Mucosa of stomach (tissue), 1 donor: ENCODE results near the gene ANKRD44.

Experiments
- H3K27me3 ChIP-seq: one replicate; pipeline ENCODE4 v1.7.0; 2013; ENCODE audit warnings: mild to moderate bottlenecking, low read length; ENCODE audit not compliant: control insufficient read depth, insufficient read depth
- H3K36me3 ChIP-seq: one replicate; pipeline ENCODE4 v1.7.0; 2013; ENCODE audit warnings: low read length; ENCODE audit not compliant: control insufficient read depth, insufficient read depth
- H3K4me1 ChIP-seq: one replicate; pipeline ENCODE4 v1.7.0; 2013; ENCODE audit warnings: mild to moderate bottlenecking, low read length; ENCODE audit not compliant: control insufficient read depth, insufficient read depth
- H3K4me3 ChIP-seq: one replicate; pipeline ENCODE4 v1.7.0; 2013; ENCODE audit warnings: low read length
- H3K9ac ChIP-seq: one replicate; pipeline ENCODE4 v1.7.0; 2013; ENCODE audit warnings: mild to moderate bottlenecking, low read length, moderate library complexity
- H3K9me3 ChIP-seq: one replicate; pipeline ENCODE4 v1.7.0; 2013; ENCODE audit warnings: mild to moderate bottlenecking, low read length, moderate library complexity; ENCODE audit not compliant: control insufficient read depth
- donor health status: Pancreatic carcinoma.

Gene ANKRD44

DNA sequence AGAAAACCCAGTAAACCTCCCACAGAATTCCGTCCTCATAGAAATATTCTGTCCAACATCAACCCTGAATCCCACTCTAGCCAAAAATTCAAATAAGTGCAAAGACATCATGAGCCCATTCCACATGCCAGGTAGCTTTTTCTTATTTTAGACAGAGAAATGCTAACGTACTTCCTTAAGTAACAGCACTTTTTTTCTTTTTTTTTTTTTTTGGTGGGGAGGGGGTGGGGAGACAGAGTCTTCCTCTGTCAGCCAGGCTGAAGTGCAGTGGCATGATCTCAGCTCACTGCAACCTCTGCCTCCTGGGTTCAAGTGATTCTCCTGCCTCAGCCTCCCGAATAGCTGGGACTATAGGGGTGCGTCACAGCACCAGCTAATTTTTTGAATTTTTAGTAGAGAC is 45.5 kb downstream of the ANKRD44 start:
- no peaks in the 10 kb centered on the region for H3K4me1 ChIP-seq
- no peak overlapping the region for H3K4me3 ChIP-seq
- H3K36me3 ChIP-seq, result no peaks in the 10 kb centered on the region
- no peaks in the 10 kb centered on the region for H3K27me3 ChIP-seq
- no peak overlapping the region for H3K9ac ChIP-seq
- no peaks in the 10 kb centered on the region for H3K9me3 ChIP-seq

DNA sequence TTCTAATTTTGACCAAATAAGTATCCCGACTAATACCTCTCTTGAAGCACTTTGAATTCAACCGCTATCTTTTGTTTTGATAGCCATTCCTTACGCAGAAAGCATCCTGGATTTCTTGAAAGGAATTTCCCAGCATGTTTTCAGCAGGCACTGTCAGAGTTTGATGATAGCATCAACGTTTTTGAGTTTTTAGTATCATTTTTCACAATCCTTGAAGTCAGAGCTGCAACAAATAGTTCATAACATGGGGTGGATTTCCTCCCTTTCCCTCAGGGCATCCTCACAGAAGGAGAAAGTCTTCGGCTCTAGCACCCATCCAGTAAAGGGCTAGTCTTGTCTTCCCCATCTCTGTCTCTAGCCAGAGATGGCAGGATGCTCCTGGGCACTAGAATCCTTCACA is 46.2 kb downstream of the ANKRD44 start:
- H3K4me1 ChIP-seq, result no peaks in the 10 kb centered on the region
- H3K36me3 ChIP-seq, result no peaks in the 10 kb centered on the region
- H3K4me3 ChIP-seq, result no peak overlapping the region
- H3K9ac ChIP-seq, result no peak overlapping the region
- no peaks in the 10 kb centered on the region for H3K9me3 ChIP-seq
- no peaks in the 10 kb centered on the region for H3K27me3 ChIP-seq

DNA sequence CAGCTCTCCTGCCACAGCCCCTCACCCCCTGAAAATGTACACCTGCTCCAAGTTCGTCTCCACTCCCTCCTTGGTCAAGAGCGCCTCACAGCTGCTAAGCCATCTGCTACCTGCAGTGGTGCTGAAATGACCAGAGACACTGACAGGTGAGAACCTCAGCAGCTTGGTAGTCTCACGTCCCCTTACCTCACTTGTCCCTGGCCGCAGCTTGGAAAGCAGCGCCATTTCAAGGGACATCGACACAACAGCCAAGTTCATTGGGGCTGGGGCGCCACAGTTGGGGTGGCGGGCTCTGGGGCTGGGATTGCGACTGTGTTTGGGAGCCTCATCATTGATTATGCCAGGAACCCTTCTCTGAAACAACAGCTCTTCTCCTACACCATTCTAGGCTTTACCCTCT is 47.5 kb downstream of the ANKRD44 start:
- Histone ChIP-seq H3K9me3 (no peaks in the 10 kb centered on the region), H3K4me1 (no peaks in the 10 kb centered on the region), H3K9ac (no peak overlapping the region), H3K27me3 (no peaks in the 10 kb centered on the region), H3K4me3 (no peak overlapping the region), H3K36me3 (no peaks in the 10 kb centered on the region)

DNA sequence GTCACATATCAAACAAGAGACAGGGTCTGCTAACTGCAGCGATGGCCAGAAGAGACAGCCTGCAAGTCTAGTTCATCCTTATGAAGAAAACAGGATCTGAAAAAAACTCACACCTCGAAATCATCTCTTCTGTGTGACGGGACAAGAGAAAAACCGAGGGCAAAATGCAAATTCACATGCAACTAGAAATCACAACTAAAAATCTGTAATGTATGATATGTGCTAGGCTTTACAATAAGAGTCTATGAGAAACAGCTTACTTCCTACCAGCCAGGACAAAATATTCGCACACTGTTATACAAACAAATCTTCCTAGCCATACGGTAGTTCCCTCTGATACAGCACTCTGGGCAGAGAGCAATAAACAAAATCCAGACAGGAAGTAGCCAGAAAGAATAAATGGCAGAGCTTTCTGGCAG is 48.8 kb downstream of the ANKRD44 start:
- no peaks in the 10 kb centered on the region for H3K4me1 ChIP-seq
- no peaks in the 10 kb centered on the region for H3K9me3 ChIP-seq
- no peak overlapping the region for H3K9ac ChIP-seq
- no peaks in the 10 kb centered on the region for H3K27me3 ChIP-seq
- no peaks in the 10 kb centered on the region for H3K36me3 ChIP-seq
- no peak overlapping the region for H3K4me3 ChIP-seq

DNA sequence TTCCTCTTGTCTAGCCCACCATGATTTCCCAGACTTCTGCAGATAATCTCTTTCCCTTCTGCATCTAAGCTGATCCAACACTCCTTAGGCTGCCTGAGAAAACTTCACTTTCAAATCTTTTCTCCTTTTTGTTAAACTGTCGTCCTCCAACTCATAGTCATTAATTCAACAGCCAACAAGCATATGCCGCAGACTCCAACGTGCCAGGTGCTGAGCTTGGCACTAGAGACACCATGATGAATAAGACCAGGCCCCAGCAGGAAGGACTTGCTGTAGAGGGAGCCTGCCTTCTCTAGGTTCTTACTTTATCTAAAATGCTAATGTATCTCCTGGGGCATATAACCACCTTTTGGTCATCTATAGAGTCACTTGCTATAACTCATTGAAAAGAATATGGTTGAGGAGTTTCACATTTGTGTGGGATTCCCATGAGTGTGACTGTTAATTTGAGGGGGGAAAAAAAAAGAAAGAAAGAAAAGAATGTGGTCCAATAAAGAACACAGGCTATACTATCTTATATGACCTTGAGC is 51.0 kb downstream of the ANKRD44 start:
- Histone ChIP-seq H3K9ac (no peak overlapping the region), H3K4me3 (no peak overlapping the region), H3K4me1 (no peaks in the 10 kb centered on the region), H3K27me3 (no peaks in the 10 kb centered on the region), H3K9me3 (no peaks in the 10 kb centered on the region), H3K36me3 (no peaks in the 10 kb centered on the region)

DNA sequence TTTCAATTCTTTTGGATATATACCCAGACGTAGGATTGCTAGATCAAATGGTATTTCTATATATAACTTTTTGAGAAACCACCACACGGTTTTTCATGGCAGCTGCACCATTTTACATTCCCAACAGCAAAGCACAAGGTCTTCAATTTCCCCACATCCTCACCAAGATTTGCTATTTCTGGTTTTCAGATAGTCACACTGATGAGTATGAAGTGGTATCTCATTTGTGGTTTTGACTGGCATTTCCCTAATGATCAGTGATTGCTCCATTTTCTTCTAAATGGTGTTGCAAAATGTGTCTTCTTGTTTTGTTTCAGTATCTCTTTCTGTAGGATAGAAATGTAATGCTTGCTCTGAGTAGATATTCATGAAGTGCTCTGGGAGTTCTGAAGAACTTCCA is 52.0 kb downstream of the ANKRD44 start:
- Histone ChIP-seq H3K4me1 (no peaks in the 10 kb centered on the region), H3K27me3 (no peaks in the 10 kb centered on the region)

DNA sequence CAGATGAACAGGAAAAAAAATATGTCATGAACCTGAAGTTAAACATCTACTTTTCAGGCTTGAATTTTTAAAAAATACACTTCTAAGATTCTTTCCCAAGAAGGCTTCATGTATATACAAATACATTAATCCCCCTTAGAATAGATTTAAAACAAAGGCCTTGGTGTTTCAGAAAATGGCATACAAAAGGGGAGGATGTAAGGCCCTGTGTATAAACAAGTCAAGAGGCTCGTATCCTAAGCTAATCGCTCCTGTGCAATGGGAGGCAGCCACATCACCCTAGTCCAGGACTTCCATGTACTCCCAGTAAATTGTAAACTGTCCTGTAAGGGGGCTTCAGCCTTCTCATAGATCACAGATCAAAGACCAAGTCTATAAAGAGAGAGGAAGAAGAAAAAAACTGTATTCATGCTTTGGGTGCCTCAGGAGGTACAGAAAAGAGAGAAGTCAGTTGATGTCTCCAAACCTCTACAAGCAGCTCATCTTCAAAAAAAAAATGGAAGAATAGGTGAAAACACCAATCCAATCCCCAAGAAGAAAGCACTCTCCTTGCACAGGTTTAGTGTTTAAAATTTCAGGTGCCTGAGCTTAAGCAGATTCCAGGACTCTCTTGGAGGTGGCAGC is 53.9 kb downstream of the ANKRD44 start:
- no peaks in the 10 kb centered on the region for H3K9me3 ChIP-seq
- H3K4me1 ChIP-seq, result no peaks in the 10 kb centered on the region
- H3K4me3 ChIP-seq, result no peak overlapping the region
- H3K27me3 ChIP-seq, result no peaks in the 10 kb centered on the region
- no peak overlapping the region for H3K9ac ChIP-seq
- no peaks in the 10 kb centered on the region for H3K36me3 ChIP-seq

More for the DNA sequence above, 52.0 kb downstream of the ANKRD44 start:
- Histone ChIP-seq H3K36me3 (no peaks in the 10 kb centered on the region), H3K4me3 (no peak overlapping the region), H3K9ac (no peak overlapping the region), H3K9me3 (no peaks in the 10 kb centered on the region)

DNA sequence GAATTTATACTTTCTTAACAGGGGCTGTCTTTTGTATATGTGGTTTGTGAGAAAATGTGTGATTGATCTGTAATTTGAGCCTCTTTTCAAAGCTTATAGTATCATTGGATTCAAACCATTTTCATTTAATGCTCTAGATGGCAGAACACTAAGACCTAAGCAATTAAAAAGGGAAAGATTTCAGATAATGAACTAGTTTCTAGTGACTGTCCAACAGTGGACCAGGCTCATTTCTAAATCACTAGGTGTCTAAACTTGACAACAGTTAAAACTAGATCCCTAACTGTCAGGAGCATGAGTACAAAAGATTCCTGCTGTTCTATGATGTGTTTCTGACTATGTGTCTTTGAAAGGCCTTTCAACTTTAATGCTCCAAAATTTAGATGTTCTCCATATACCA is 54.6 kb downstream of the ANKRD44 start:
- Histone ChIP-seq H3K4me3 (no peak overlapping the region), H3K27me3 (no peaks in the 10 kb centered on the region), H3K36me3 (no peaks in the 10 kb centered on the region), H3K4me1 (no peaks in the 10 kb centered on the region), H3K9me3 (no peaks in the 10 kb centered on the region), H3K9ac (no peak overlapping the region)

DNA sequence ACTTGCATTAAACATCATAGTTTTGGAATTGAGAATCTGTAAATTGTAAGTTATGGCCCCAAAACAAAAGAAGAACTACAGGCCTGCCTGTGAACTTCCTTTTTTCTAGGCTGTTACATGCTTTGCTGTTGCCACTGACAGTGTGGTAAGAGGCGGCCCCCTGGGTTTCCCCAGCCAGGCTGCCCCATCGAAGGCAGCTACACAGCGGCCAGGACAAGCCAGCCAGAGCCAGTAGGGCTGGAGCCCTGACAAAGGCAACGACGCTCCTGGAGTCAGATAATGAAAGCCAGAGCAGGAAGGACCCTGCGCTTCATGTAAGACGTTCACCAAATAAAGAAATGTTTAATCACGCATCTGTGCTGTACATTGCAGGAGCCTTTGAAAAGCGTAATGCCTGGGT is 55.0 kb downstream of the ANKRD44 start:
- Histone ChIP-seq H3K9ac (no peak overlapping the region), H3K4me3 (no peak overlapping the region), H3K4me1 (no peaks in the 10 kb centered on the region)

DNA sequence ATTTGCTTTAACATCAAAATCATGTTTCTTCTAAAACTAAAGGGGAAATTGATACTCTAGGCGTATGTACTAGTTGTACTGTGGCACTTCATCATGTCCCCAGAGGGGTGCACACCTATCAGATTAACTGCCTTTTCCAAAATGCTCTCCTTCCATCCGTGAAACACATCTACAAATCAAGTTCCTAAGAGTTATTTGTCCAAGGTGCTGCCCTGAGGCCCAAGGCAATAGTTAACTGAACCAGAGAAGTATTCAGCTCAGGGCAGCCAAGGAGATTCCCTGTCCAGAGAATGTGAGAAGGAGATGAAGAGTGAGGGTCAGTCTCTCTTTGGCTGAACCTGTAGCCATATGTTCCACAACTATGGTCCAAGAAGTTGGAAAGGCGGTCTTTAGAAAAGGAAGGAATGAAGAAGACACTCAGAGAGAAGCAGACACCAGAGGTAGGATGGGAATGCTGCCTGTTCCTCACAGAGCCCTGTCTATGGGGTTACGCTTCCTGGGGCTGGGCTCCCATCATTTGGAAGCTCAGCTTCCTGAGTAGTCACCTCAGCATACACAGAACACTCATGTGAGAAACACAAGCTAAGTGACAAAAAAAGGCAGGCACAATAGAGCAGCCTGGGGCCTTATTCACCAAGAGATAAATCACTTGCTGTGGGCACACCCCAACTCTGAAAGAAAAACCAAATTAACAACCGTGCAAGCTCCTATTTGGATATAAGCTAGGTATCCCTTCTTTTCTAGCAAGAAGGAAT is 55.6 kb downstream of the ANKRD44 start:
- Histone ChIP-seq H3K27me3 (no peaks in the 10 kb centered on the region), H3K9me3 (no peaks in the 10 kb centered on the region), H3K4me1 (no peaks in the 10 kb centered on the region), H3K9ac (no peak overlapping the region), H3K36me3 (no peaks in the 10 kb centered on the region), H3K4me3 (no peak overlapping the region)

More for the DNA sequence above, 55.0 kb downstream of the ANKRD44 start:
- no peaks in the 10 kb centered on the region for H3K9me3 ChIP-seq
- no peaks in the 10 kb centered on the region for H3K36me3 ChIP-seq
- H3K27me3 ChIP-seq, result no peaks in the 10 kb centered on the region

DNA sequence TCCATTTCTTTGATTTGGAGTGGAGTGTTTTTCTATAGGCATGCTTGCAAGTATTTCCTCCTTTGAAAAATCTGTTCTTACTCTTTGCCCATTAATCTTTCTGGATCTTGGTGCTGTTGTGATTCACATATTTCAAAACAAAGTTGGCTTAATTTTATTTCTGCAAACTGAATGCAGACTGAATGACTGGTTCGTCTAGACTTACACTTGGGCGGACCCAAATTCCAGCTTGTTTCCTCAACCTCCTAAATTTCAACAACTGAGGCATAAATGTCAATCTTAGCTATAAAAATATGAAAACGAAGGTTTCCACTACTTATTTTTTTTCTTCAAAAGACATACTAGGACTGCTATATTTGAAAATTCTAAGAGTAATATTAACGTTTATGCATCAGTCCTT is 59.0 kb downstream of the ANKRD44 start:
- H3K4me1 ChIP-seq, result no peaks in the 10 kb centered on the region
- no peak overlapping the region for H3K9ac ChIP-seq
- H3K4me3 ChIP-seq, result no peak overlapping the region
- no peaks in the 10 kb centered on the region for H3K9me3 ChIP-seq
- no peaks in the 10 kb centered on the region for H3K36me3 ChIP-seq
- H3K27me3 ChIP-seq, result no peaks in the 10 kb centered on the region

DNA sequence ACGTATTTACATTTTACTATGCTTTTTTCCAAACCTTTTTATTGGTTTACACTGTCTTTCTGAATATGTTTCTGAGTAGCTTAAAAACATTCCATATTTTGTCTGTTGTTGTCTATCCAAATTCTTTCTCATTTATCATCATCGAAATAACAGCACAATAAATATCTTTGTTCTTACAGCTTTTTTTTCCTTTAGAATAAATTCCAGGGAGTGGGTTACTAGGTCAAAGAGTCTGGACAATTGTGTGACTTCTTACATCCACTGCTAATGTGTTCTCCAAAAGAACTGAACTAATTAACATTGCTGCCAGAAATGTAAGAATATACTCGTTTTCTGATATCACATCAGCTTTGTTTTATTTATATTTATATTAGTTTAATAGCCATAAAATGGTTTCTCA is 59.4 kb downstream of the ANKRD44 start:
- no peak overlapping the region for H3K9ac ChIP-seq
- H3K36me3 ChIP-seq, result no peaks in the 10 kb centered on the region
- no peaks in the 10 kb centered on the region for H3K27me3 ChIP-seq
- H3K9me3 ChIP-seq, result no peaks in the 10 kb centered on the region
- H3K4me3 ChIP-seq, result no peak overlapping the region
- no peaks in the 10 kb centered on the region for H3K4me1 ChIP-seq
